Stomach (tissue), 9 donors: ENCODE measurements around the gene KHNYN. TPM values are rescaled to one million over a fixed set of nuclear protein-coding genes. Genes with fewer than 3 reads are reported as not detected.

Experiments
- DNase-seq, 2 donors: peaks; one replicate each; pipeline versions ENCODE4 v3.0.0 to v3.0.0-alpha.2; 2013 to 2019
- H3K27ac ChIP-seq, 5 donors: fragments of 200-600 bp in 4 of 5; sonication (generic) in 4 of 5; one replicate each; pipeline ENCODE4 v1.5.1; 2013 to 2019; ENCODE audit warnings: mild to moderate bottlenecking in 1 of 5, moderate library complexity in 1 of 5
- H3K27me3 ChIP-seq, 3 donors: fragments of 200-600 bp; sonication (generic); one replicate each; pipeline ENCODE4 v1.5.1; 2017 to 2019; ENCODE audit warnings: mixed run types in 1 of 3
- H3K36me3 ChIP-seq, 4 donors: fragments of 200-600 bp; sonication (generic); 1 replicate in 3 of 4; 2 replicates in 1 of 4; pipeline ENCODE4 v1.5.1; 2016 to 2019
- H3K4me1 ChIP-seq, 4 donors: fragments of 200-600 bp; sonication (generic); one replicate each; pipeline ENCODE4 v1.5.1; 2016 to 2019
- H3K4me3 ChIP-seq, 4 donors: fragments of 200-600 bp; sonication (generic) in 3 of 4; one replicate each; pipeline ENCODE4 v1.5.1; 2016 to 2019; ENCODE audit warnings: mild to moderate bottlenecking in 1 of 4
- H3K9me3 ChIP-seq, 4 donors: fragments of 200-600 bp; sonication (generic); one replicate each; pipeline ENCODE4 v1.5.1; 2016 to 2019
- CTCF ChIP-seq, 7 experiments: fragments of 450-650 bp in 4 of 7; fragments of 200-600 bp in 3 of 7; sonication (generic) in 3 of 7; IDR thresholded peaks; one replicate each; pipeline ENCODE4 v1.5.1; 2016 to 2019; ENCODE audit warnings: antibody characterized with exemption in 7 of 7, control low read depth in 2 of 7, mild to moderate bottlenecking in 1 of 7
- EP300 ChIP-seq: sonication (generic); formaldehyde crosslinking; IDR thresholded peaks from one replicate; pipeline ENCODE4 v1.6.1; 2017; ENCODE audit warnings: antibody characterized with exemption
- POLR2A ChIP-seq, 4 donors: fragments of 450-650 bp; IDR thresholded peaks; one replicate each; pipeline ENCODE4 v1.6.1; 2016; ENCODE audit warnings: antibody characterized with exemption in 4 of 4, control low read depth in 2 of 4, mild to moderate bottlenecking in 1 of 4, moderate library complexity in 1 of 4
- POLR2AphosphoS5 ChIP-seq, 3 donors: sonication (generic); formaldehyde crosslinking; IDR thresholded peaks; one replicate each; pipeline ENCODE4 v1.6.1; 2016; ENCODE audit warnings: antibody characterized with exemption in 3 of 3
- WGBS, 5 donors: extraction: QIAGEN DNeasy Blood & Tissue Kit in 3 of 5; methylation state at CpG; one replicate each; pipeline versions ENCODE4 v1.1.5 to v1.1.7; 2013 to 2018; 5-methylcytosine and 5-hydroxymethylcytosine counted together
- intact Hi-C: fragments of 100-400 bp; cut with DNase I; formaldehyde crosslinking; loops from one replicate; pipeline ENCODE4 v1.15.1; 2023; ENCODE audit warnings: low total_unique reads
- polyA plus RNA-seq, 3 donors: library from polyadenylated mRNA; stranded (reverse); fragments of 200-250 nt; gene quantifications; one replicate each; pipeline ENCODE4 v1.2.3, GENCODE V29; 2013
- total RNA-seq, 5 donors: library from RNA; depleted of rRNA; stranded (reverse); fragments of >200 nt; gene quantifications; one replicate each; pipeline versions ENCODE4 v1.1.0 to v1.2.3, GENCODE V29; 2014 to 2016
- donor health status: healthy with polysubstance abuse.
- donor health status: Bipolar disorder and iron deficiency.
- donor health status: healthy.

KHNYN gene
- total and polyA plus RNA-seq, 8 donors, result 13.9 to 348 (median 65.5) TPM

- 86 to 95% (median 91%) methylated on average over 14 to 15 of the region's 15 CpGs for WGBS, 5 donors
These were observed 14.9 kb upstream of the KHNYN start for GRCh38 chr14:24414732-24415420.

GRCh38 chr14:24415421-24416253 lies 14.1 kb upstream of the KHNYN start:
- no peak for DNase-seq
- WGBS, 5 donors, result 84 to 88% (median 87%) methylated on average over 24 to 25 of the region's 25 CpGs
- H3K36me3 ChIP-seq, result peaks cover 0 to 55% (median 42%) of the 10 kb centered on the region in 4 donors
- H3K27ac ChIP-seq, result no peak overlapping the region
- intact Hi-C loops, result loop anchor here (5.0 kb wide), 1 partner anchor 48 kb away; the partner anchor contains the start of gene NFATC4
- H3K9me3 ChIP-seq, result no peaks in the 10 kb centered on the region
- no peak overlapping the region for H3K4me3 ChIP-seq
- H3K4me1 ChIP-seq, result peaks cover 0 to 25% (median 19%) of the 10 kb centered on the region in 4 donors
- no peaks in the 10 kb centered on the region for H3K27me3 ChIP-seq
- TF ChIP-seq CTCF (IDR thresholded peaks at IDR 0.05) (no peak), POLR2AphosphoS5 (IDR thresholded peaks at IDR 0.05) (no peak), POLR2A (IDR thresholded peaks at IDR 0.05) (no peak), EP300 (no peak)

More at GRCh38 chr14:24414732-24415420, 14.9 kb upstream of the KHNYN start:
- intact Hi-C loops, result loop anchor here (5.0 kb wide), 1 partner anchor 48 kb away; the partner anchor contains the start of gene NFATC4
- Histone ChIP-seq H3K36me3 (peaks cover 0 to 63% (median 48%) of the 10 kb centered on the region in 4 donors), H3K27me3 (no peaks in the 10 kb centered on the region), H3K27ac (no peak overlapping the region), H3K9me3 (no peaks in the 10 kb centered on the region), H3K4me3 (no peak overlapping the region), H3K4me1 (peaks cover 0 to 25% (median 19%) of the 10 kb centered on the region in 4 donors)
- no peak for DNase-seq
- TF ChIP-seq POLR2A (IDR thresholded peaks at IDR 0.05), result no peak
- no peak for TF ChIP-seq POLR2AphosphoS5 (IDR thresholded peaks at IDR 0.05)
- TF ChIP-seq CTCF (IDR thresholded peaks at IDR 0.05), result no peak
- TF ChIP-seq EP300, result no peak

- WGBS, 5 donors, result 69 to 79% (median 78%) methylated on average over 12 to 19 of the region's 19 CpGs
- TF ChIP-seq POLR2AphosphoS5 (IDR thresholded peaks at IDR 0.05), result no peak
- no peak for TF ChIP-seq CTCF (IDR thresholded peaks at IDR 0.05)
- no peak for TF ChIP-seq POLR2A (IDR thresholded peaks at IDR 0.05)
- no peak for TF ChIP-seq EP300
- DNase-seq, result no peak
- Histone ChIP-seq H3K27me3 (no peaks in the 10 kb centered on the region), H3K36me3 (peaks cover 0 to 48% (median 35%) of the 10 kb centered on the region in 4 donors), H3K9me3 (no peaks in the 10 kb centered on the region), H3K27ac (no peak overlapping the region), H3K4me1 (peaks cover 0 to 25% (median 19%) of the 10 kb centered on the region in 4 donors), H3K4me3 (no peak overlapping the region)
- intact Hi-C loops, result loop anchor here (5.0 kb wide), 1 partner anchor 49 kb away; the partner anchor contains the start of gene NFATC4
These were observed 13.4 kb upstream of the KHNYN start for GRCh38 chr14:24416254-24416931.
